H1 (cell line): ENCODE data around the gene SCRN1. TPM values are rescaled to one million over a fixed set of nuclear protein-coding genes. Genes with fewer than 3 reads are reported as not detected.

Experiments used
- CTCF ChIA-PET: fragments of 300-600 bp; sonication (Branson Sonifier 250); formaldehyde crosslinking; loops from one replicate; lab custom pipeline; 2021; ENCODE audit not compliant: partially characterized antibody; lab: Charles Lee
- POLR2A ChIA-PET: fragments of 300-600 bp; sonication (Branson Sonifier 250); formaldehyde crosslinking; loops from one replicate; lab custom pipeline; 2021; ENCODE audit warnings: inconsistent platforms; ENCODE audit not compliant: partially characterized antibody; lab: Charles Lee
- DNase-seq, 2 experiments: peaks; one replicate each; pipeline versions ENCODE4 v3.0.0 to v3.0.0-alpha.2; 2010 to 2022; ENCODE audit warnings: low spot score in 2 of 2, low read depth in 1 of 2, mixed read lengths in 1 of 2
- FAIRE-seq: peaks from 2 replicates; lab custom pipeline; 2011; peaks lifted over from hg19 to GRCh38; lab: Jason Lieb, UNC
- H2AFZ ChIP-seq: 2 replicates; pipeline ENCODE4 v1.8.1; 2012; ENCODE audit warnings: low read length, inconsistent platforms
- H2AK5ac ChIP-seq: 2 replicates; pipeline ENCODE4 v1.6.1; 2013; ENCODE audit warnings: low read depth, low read length
- H2BK120ac ChIP-seq: replicated peaks from 2 replicates; pipeline ENCODE3; 2013; ENCODE audit warnings: low read depth, low read length, inconsistent platforms
- H2BK12ac ChIP-seq: 2 replicates; pipeline ENCODE4 v1.6.1; 2013; ENCODE audit warnings: low read depth, low read length
- H2BK15ac ChIP-seq: 2 replicates; pipeline ENCODE4 v1.6.1; 2013; ENCODE audit warnings: low read length
- H2BK20ac ChIP-seq: 2 replicates; pipeline ENCODE4 v1.6.1; 2013; ENCODE audit warnings: low read length
- H2BK5ac ChIP-seq: 2 replicates; pipeline ENCODE4 v1.6.1; 2013; ENCODE audit warnings: low read depth, low read length
- H3K14ac ChIP-seq: 2 replicates; pipeline ENCODE4 v1.6.1; 2013; ENCODE audit warnings: inconsistent platforms; ENCODE audit not compliant: insufficient read length
- H3K18ac ChIP-seq: 2 replicates; pipeline ENCODE4 v1.6.1; 2013; ENCODE audit warnings: low read length; ENCODE audit errors: extremely low read depth
- H3K23ac ChIP-seq: 2 replicates; pipeline ENCODE4 v1.6.1; 2013; ENCODE audit warnings: inconsistent platforms; ENCODE audit not compliant: insufficient read length
- H3K23me2 ChIP-seq: 2 replicates; pipeline ENCODE4 v1.6.1; 2013; ENCODE audit warnings: low read depth, low read length
- H3K27ac ChIP-seq: 2 replicates; pipeline ENCODE4 v1.6.1; 2011; ENCODE audit warnings: low read depth, low read length, inconsistent platforms
- H3K27me3 ChIP-seq, 4 experiments: replicated peaks in 1 of 4; 1 replicate in 1 of 4; 2 replicates in 3 of 4; pipeline versions ENCODE4 v1.6.1 to v1.8.1; 2011 to 2013; ENCODE audit warnings: low read length in 3 of 4, mild to moderate bottlenecking in 3 of 4, inconsistent platforms in 2 of 4, mixed read lengths in 2 of 4, moderate library complexity in 1 of 4; ENCODE audit not compliant: control insufficient read depth in 3 of 4, insufficient read depth in 3 of 4; ENCODE audit errors: extremely low read depth in 1 of 4
- H3K36me3 ChIP-seq, 4 experiments: 2 replicates each; pipeline versions ENCODE4 v1.6.1 to v1.8.1; 2011 to 2013; ENCODE audit warnings: mild to moderate bottlenecking in 4 of 4, low read length in 3 of 4, moderate library complexity in 2 of 4, control low read depth in 1 of 4, inconsistent platforms in 1 of 4; ENCODE audit not compliant: insufficient read depth in 4 of 4, control insufficient read depth in 2 of 4
- H3K4ac ChIP-seq: replicated peaks from 2 replicates; pipeline ENCODE3; 2013; ENCODE audit warnings: low read length, low read depth, mixed read lengths, inconsistent platforms; ENCODE audit not compliant: insufficient read length
- H3K4me1 ChIP-seq, 4 experiments: replicated peaks in 1 of 4; 1 replicate in 1 of 4; 2 replicates in 3 of 4; pipeline versions ENCODE4 v1.6.1 to v1.8.1; 2011 to 2013; ENCODE audit warnings: low read length in 3 of 4, inconsistent platforms in 2 of 4, mixed read lengths in 1 of 4; ENCODE audit not compliant: insufficient read depth in 4 of 4, control insufficient read depth in 3 of 4
- H3K4me2 ChIP-seq, 2 experiments: 2 replicates each; pipeline versions ENCODE4 v1.6.1 to v1.8.1; 2011 to 2013; ENCODE audit warnings: low read depth in 2 of 2, low read length in 2 of 2, control low read depth in 1 of 2, inconsistent platforms in 1 of 2, mild to moderate bottlenecking in 1 of 2; ENCODE audit not compliant: insufficient read depth in 1 of 2
- H3K4me3 ChIP-seq, 4 experiments: fragments of 200-600, 300-600 bp in 1 of 4; sonication (generic), shearing (Covaris generic), sonication (Bioruptor Twin) in 1 of 4; 2 replicates each; pipeline versions ENCODE4 v1.5.1 to v1.8.1; 2011 to 2016; ENCODE audit warnings: low read length in 4 of 4, low read depth in 3 of 4, control low read depth in 2 of 4, inconsistent platforms in 2 of 4, mild to moderate bottlenecking in 2 of 4, mixed read lengths in 1 of 4, moderate library complexity in 1 of 4; ENCODE audit not compliant: insufficient read depth in 2 of 4; ENCODE audit errors: extremely low read depth in 1 of 4
- H3K56ac ChIP-seq: replicated peaks from 2 replicates; pipeline ENCODE3; 2013; ENCODE audit warnings: low read depth, mild to moderate bottlenecking, mixed read lengths, low read length, inconsistent platforms; ENCODE audit not compliant: insufficient read length
- H3K79me1 ChIP-seq: 2 replicates; pipeline ENCODE4 v1.6.1; 2013; ENCODE audit warnings: low read depth, low read length, control low read depth
- H3K79me2 ChIP-seq, 2 experiments: 2 replicates each; pipeline versions ENCODE4 v1.6.1 to v1.8.1; 2012 to 2013; ENCODE audit warnings: low read length in 2 of 2, mild to moderate bottlenecking in 2 of 2, inconsistent platforms in 1 of 2; ENCODE audit not compliant: insufficient read depth in 2 of 2, control insufficient read depth in 1 of 2
- H3K9ac ChIP-seq, 4 experiments: replicated peaks in 1 of 4; 1 replicate in 1 of 4; 2 replicates in 3 of 4; pipeline versions ENCODE4 v1.6.1 to v1.8.1; 2011 to 2013; ENCODE audit warnings: low read depth in 3 of 4, low read length in 3 of 4, control low read depth in 2 of 4, mild to moderate bottlenecking in 2 of 4, moderate library complexity in 2 of 4, inconsistent platforms in 1 of 4; ENCODE audit errors: extremely low read depth in 1 of 4
- H3K9me3 ChIP-seq, 2 experiments: 2 replicates each; pipeline versions ENCODE4 v1.6.1 to v1.8.1; 2012 to 2013; ENCODE audit warnings: mild to moderate bottlenecking in 2 of 2, moderate library complexity in 2 of 2, control low read depth in 1 of 2, inconsistent platforms in 1 of 2, low read depth in 1 of 2, low read length in 1 of 2, mixed read lengths in 1 of 2; ENCODE audit not compliant: insufficient read depth in 2 of 2
- H4K20me1 ChIP-seq, 2 experiments: replicated peaks in 1 of 2; 2 replicates each; pipeline versions ENCODE3 to v1.8.1; 2011 to 2013; ENCODE audit warnings: inconsistent platforms in 2 of 2, low read length in 2 of 2, mild to moderate bottlenecking in 1 of 2; ENCODE audit not compliant: insufficient read depth in 2 of 2, control insufficient read depth in 1 of 2
- H4K5ac ChIP-seq: 2 replicates; pipeline ENCODE4 v1.6.1; 2013; ENCODE audit warnings: low read length, low read depth, mixed read lengths, inconsistent platforms; ENCODE audit not compliant: insufficient read length
- H4K8ac ChIP-seq: 2 replicates; pipeline ENCODE4 v1.8.0; 2013; ENCODE audit warnings: mild to moderate bottlenecking, moderate library complexity, low read length, inconsistent platforms; ENCODE audit not compliant: insufficient read depth; ENCODE audit errors: extremely low read depth
- H4K91ac ChIP-seq: replicated peaks from 2 replicates; pipeline ENCODE3; 2013; ENCODE audit warnings: low read length, mixed read lengths, inconsistent platforms; ENCODE audit not compliant: insufficient read length
- ZNF274 ChIP-seq: IDR thresholded peaks from 2 replicates; pipeline ENCODE4 v1.7.0; 2012; ENCODE audit warnings: low read length, borderline replicate concordance; ENCODE audit errors: extremely low read depth
- polyA plus RNA-seq, 7 experiments: library from polyadenylated mRNA; depleted of rRNA in 3 of 7; stranded (reverse) in 5 of 7; unstranded in 2 of 7; fragments of >200 nt in 5 of 7; fragments of 200-250 nt in 2 of 7; gene quantifications; 1 replicate in 5 of 7; 2 replicates in 1 of 7; 4 replicates in 1 of 7; pipeline versions ENCODE4 v1.2.1 to v1.2.3, GENCODE V29; 2011 to 2013; ENCODE audit warnings: missing spikeins in 2 of 7, mixed read lengths in 2 of 7
- total RNA-seq: library from RNA; stranded (reverse); fragmentation: NEBNext Ultra II Directional; extraction: Animal tissue kit (Norgen Biotek cat#: 25700); gene quantifications from 2 replicates; pipeline ENCODE4 v1.2.1, GENCODE V29; 2021

SCRN1 gene
- total and polyA plus RNA-seq, 2 of the 8 experiments (the other 6 are each of a cell fraction or from before 2014, with no cell fraction given): 36.0 to 75.8 TPM

- no peak overlapping the region for H2BK120ac ChIP-seq
- H3K56ac ChIP-seq: no peak overlapping the region
- H3K14ac ChIP-seq: no peak overlapping the region
- no peaks in the 10 kb centered on the region for H3K4me1 ChIP-seq
- no peak overlapping the region for H4K8ac ChIP-seq
- peaks cover 5% of the 10 kb centered on the region; the same call in 1 of the 2 replicates for H3K79me1 ChIP-seq
- H4K20me1 ChIP-seq: peaks cover 3 to 7% of the 10 kb centered on the region in 2 experiments
- H3K27me3 ChIP-seq: no peaks in the 10 kb centered on the region
- no peak overlapping the region for H3K4ac ChIP-seq
- no peak overlapping the region for H2AK5ac ChIP-seq
- no peaks in the 10 kb centered on the region for H3K36me3 ChIP-seq
- H3K9ac ChIP-seq: no peak overlapping the region
- H3K4me3 ChIP-seq: no peak overlapping the region
- H3K18ac ChIP-seq: no peak overlapping the region
- H4K5ac ChIP-seq: no peak overlapping the region
- no peak overlapping the region for H2AFZ ChIP-seq
- no peak overlapping the region for H2BK5ac ChIP-seq
- peaks cover 7 to 64% of the 10 kb centered on the region in 2 experiments; a peak in 3 of 4 replicates for H3K79me2 ChIP-seq
- H2BK20ac ChIP-seq: no peak overlapping the region
- POLR2A ChIA-PET: interaction anchor here (1.0 to 1.2 kb wide), 2 partner anchors 8 to 23 kb away, joined by 3 to 4 read pairs; no protein-coding TSS in a partner anchor
- no peak overlapping the region for H2BK15ac ChIP-seq
- H3K27ac ChIP-seq: no peak overlapping the region
- H2BK12ac ChIP-seq: no peak overlapping the region
- no peak overlapping the region for H3K23ac ChIP-seq
- no peak for FAIRE-seq
- no peaks in the 10 kb centered on the region for H3K9me3 ChIP-seq
- H3K23me2 ChIP-seq: no peaks in the 10 kb centered on the region
- no peak for DNase-seq
- CTCF ChIA-PET: interaction anchor here (1.1 to 4.1 kb wide), 3 partner anchors 12 to 81 kb away, joined by 3 to 29 read pairs (median 3); no protein-coding TSS in a partner anchor
- H4K91ac ChIP-seq: no peak overlapping the region
- no peak overlapping the region for H3K4me2 ChIP-seq
- no peak for TF ChIP-seq ZNF274
Measured at GRCh38 chr7:29980151-29980550, 9.4 kb downstream of the SCRN1 start.
